Measurements from ENCODE around the gene NOTUM. TPM values are rescaled to one million over a fixed set of nuclear protein-coding genes. Genes with fewer than 3 reads are reported as not detected.

NOTUM gene
- total and polyA plus RNA-seq, 2 of the 4 experiments (the other 2 are of a cell fraction): 0.05 TPM; not detected in 1

GRCh38 chr17:81977211-81977808, 16.3 kb upstream of the NOTUM start, which contains the start of gene ASPSCR1 (continued):
- no peak for TF ChIP-seq ELK1 (IDR thresholded peaks at IDR 0.05; ENCODE audit: borderline replicate concordance, low read depth, low read length)
